KOPT-K1 (cell line): Measurements from ENCODE around the gene CTDSPL.

ENCODE experiments used
- H3K27ac ChIP-seq: fragments of 200-600 bp; sonication (generic); 2 replicates; pipeline ENCODE4 v1.5.1; 2016; ENCODE audit warnings: antibody characterized with exemption, mild to moderate bottlenecking, low read depth, low read length; ENCODE audit not compliant: poor library complexity, severe bottlenecking
- H3K36me3 ChIP-seq: fragments of 200-600 bp; sonication (generic); 2 replicates; pipeline ENCODE4 v1.5.1; 2017; ENCODE audit warnings: antibody characterized with exemption, mild to moderate bottlenecking, low read length, moderate library complexity; ENCODE audit not compliant: insufficient read depth
- H3K9me3 ChIP-seq: fragments of 200-600 bp; sonication (generic); 2 replicates; pipeline ENCODE4 v1.5.1; 2017; ENCODE audit warnings: antibody characterized with exemption, low read length, mild to moderate bottlenecking; ENCODE audit not compliant: insufficient read depth, poor library complexity, severe bottlenecking

Gene CTDSPL

GRCh38 chr3:37932505-37932904 lies 70.8 kb downstream of the CTDSPL start:
- H3K9me3 ChIP-seq = peaks cover 8% of the 10 kb centered on the region
- H3K36me3 ChIP-seq = no peaks in the 10 kb centered on the region
- no peak overlapping the region for H3K27ac ChIP-seq

DNA sequence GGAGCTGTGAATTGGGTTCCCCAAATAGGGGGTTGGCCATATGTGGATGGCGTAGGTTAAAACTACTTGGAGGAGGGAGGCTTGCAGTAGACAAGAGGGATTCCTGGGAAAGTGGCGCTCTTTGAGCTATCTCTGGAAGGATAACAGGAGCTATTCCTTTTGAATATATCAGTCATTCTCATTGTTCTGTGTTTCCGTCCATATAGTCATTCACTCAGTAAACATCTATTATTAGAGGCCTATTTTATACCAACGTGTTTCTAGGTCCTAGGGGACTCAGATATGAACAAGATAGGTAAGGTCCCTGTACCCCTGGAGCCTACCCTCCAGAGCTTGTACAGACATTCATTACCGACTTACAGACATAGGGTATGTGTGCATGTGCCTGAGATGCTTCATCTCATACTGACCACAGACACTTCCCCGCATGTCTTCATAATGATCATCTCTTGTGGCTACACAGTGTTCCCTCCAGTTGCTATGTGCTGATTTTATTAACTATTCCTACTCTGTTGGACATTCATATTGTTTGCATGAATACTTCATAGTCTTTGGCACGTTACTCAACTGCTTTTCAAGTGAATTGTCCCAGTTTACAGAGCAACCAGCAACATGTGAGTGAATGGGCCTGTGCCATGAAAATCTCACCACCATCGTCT lies 73.1 kb downstream of the CTDSPL start:
- H3K27ac ChIP-seq = no peak overlapping the region
- no peaks in the 10 kb centered on the region for H3K9me3 ChIP-seq
- no peaks in the 10 kb centered on the region for H3K36me3 ChIP-seq

DNA sequence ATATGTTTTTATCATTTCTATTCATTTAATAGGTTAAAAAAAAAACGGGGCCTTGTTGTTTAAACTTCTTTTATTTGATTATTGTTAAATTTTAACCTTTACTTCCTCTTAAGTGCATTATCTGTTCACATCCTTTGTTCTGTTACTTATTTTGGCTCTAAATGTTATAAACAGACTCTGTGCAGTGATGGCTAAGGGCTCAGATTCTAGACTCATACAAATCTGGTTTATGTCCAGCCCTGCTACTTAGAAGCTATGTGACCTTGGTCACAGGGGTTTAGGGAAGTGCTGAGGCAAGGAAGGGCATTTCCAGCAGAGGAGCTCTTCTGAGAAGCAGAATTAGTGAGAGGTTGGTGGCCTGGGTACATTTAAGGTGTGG lies 73.6 kb downstream of the CTDSPL start:
- H3K27ac ChIP-seq = no peak overlapping the region

DNA sequence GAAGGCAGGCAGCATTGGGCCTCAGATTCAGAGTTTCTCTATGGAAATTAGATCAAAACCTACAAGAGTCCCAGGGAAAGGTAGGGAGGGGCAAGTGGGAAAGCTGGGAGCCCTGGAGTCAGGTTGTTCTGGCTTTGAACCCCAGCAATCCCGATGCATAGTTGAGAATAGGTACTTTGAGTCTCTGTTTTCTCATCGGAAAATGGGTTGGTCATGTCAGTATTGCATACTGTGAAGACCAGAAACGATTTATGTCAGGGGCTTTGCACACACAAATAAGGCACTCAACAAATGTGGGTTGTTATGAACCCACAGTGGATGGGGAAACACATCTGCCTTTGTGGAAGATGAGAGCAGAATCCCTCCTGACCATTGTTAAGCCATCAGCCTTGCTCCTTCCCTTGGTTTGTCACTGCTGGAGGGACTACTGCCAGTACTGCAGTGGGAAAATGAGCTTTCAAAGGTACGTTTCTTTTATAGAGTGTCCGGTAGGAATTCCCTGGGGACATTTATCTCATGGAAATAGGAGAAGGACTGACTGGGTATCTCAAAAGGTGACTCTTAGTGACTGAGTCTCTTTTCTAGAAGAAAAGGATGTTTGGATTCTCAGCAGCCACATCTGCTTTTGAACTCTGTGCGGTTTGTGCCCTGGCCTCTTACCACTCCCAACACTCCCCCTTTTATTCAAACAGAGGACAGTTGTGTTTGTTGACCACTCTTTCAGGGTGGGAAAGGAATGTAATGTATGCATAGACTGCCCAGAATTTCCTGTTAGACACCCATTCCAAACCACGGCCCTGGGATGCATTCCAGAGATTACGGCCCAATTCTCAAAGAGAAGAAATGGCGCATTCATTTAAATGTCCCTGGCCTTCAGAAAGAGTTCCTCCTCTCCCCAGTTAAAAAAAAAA lies 74.3 kb downstream of the CTDSPL start:
- Histone ChIP-seq H3K27ac (no peak overlapping the region), H3K9me3 (no peaks in the 10 kb centered on the region), H3K36me3 (no peaks in the 10 kb centered on the region)

More for the DNA sequence above, 73.6 kb downstream of the CTDSPL start:
- no peaks in the 10 kb centered on the region for H3K36me3 ChIP-seq
- H3K9me3 ChIP-seq = no peaks in the 10 kb centered on the region

- no peaks in the 10 kb centered on the region for H3K36me3 ChIP-seq
- no peak overlapping the region for H3K27ac ChIP-seq
- H3K9me3 ChIP-seq = no peaks in the 10 kb centered on the region
Measured at GRCh38 chr3:37937156-37937555, 75.5 kb downstream of the CTDSPL start.

- Histone ChIP-seq H3K36me3 (no peaks in the 10 kb centered on the region), H3K27ac (no peak overlapping the region), H3K9me3 (no peaks in the 10 kb centered on the region)
Measured at GRCh38 chr3:37938011-37938410, 76.3 kb downstream of the CTDSPL start.

GRCh38 chr3:37940242-37940908 lies 78.7 kb downstream of the CTDSPL start:
- no peaks in the 10 kb centered on the region for H3K36me3 ChIP-seq
- H3K9me3 ChIP-seq = no peaks in the 10 kb centered on the region
- H3K27ac ChIP-seq = no peak overlapping the region

DNA sequence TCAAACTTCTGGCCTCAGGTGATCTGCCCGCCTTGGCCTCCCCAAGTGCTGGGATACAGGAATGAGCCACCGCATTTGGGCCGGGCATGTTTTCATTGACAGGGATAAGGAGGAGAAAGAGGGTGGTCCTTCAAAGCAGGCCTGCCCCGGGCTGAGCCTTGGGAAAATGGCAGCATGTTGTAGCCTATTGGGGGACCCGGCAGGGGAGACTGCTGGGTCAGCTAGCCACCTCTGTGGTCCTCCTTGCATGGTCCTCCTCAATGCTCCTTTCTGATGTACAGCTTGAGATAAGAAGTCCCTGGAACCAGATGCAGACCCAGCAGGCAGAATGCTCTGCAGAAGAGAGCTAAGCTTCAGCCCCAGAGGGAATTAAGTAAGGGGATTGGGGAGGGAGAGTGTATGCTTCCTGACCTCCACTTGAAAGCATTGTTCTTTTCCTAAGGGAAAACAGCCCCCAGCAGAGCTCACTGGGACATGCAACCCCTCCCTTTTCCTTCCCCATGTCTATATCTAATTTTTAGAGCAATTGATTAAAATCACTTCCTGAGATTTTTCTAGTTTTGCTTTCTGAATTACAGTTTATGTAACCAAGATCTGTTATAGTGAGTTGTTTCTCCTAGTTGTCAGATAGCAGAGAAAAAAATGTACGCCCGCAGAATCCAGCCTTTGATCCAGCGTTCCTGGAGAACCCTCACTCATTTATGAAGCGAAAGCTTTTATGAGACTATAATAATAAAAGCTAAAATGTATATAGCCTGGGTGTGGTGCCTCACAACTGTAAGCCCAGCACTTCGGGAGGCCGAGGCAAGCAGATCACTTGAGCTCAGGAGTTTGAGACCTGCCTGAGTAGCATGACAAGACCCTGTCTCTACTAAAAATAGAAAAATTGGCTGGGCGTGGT lies 80.2 kb downstream of the CTDSPL start:
- Histone ChIP-seq H3K36me3 (no peaks in the 10 kb centered on the region), H3K9me3 (no peaks in the 10 kb centered on the region), H3K27ac (no peak overlapping the region)

- Histone ChIP-seq H3K36me3 (no peaks in the 10 kb centered on the region), H3K27ac (no peak overlapping the region), H3K9me3 (no peaks in the 10 kb centered on the region)
Measured at GRCh38 chr3:37942646-37943045, 81.0 kb downstream of the CTDSPL start.

DNA sequence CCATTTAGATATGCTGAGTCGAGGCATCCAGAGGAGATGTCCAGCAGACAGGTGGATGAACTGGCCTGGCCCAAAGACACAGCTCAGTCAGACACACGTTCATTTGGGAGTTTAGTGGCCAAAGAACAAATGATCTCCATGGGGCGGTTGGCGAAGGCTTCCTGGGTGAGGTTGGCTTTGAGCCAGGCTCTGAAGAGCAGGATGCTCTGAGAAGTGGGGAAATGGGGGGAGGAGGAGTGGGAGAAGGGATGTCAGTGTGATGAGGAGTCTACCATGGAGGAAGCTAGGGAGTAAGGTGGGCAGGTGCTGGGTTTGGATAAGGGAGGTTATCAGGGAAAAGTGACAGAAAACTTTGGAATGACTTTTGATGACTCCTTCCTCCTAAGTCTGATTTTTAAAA lies 81.4 kb downstream of the CTDSPL start:
- Histone ChIP-seq H3K36me3 (no peaks in the 10 kb centered on the region), H3K27ac (no peak overlapping the region), H3K9me3 (no peaks in the 10 kb centered on the region)

DNA sequence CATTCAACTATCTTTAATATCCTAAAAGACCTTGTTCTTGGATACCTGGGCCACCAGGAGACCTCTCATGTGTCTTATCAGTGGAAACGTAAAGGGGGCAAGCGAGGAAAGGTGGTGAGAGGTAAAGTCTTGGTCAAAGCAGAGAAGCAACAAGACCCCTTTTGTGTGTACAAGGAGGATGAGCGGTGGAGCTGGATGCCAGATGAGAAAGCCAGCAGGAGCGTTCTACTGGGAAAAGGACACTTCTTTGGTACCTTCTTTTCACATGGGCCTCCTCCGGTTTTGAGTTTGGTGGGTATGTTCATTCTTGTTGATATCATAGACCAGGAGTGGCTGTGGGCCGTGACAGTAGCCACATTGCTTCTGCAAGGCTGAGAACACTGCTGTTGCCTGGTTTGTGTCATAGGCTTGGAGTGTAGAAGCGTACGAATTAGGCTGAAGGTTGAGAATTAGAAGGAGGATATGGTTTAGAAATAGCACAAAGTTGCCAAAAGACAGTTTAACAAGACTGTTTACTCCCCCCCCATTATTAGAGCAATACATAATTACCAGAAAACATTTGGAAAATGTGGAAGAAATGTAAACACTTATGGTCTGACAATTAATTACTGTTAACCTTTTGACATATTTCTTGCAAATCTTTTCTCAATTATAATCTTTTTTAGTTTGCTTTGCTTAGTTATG lies 82.1 kb downstream of the CTDSPL start:
- H3K9me3 ChIP-seq = no peaks in the 10 kb centered on the region
- no peaks in the 10 kb centered on the region for H3K36me3 ChIP-seq
- no peak overlapping the region for H3K27ac ChIP-seq

GRCh38 chr3:37944391-37944842 lies 82.7 kb downstream of the CTDSPL start:
- no peak overlapping the region for H3K27ac ChIP-seq
- no peaks in the 10 kb centered on the region for H3K36me3 ChIP-seq
- H3K9me3 ChIP-seq = no peaks in the 10 kb centered on the region

DNA sequence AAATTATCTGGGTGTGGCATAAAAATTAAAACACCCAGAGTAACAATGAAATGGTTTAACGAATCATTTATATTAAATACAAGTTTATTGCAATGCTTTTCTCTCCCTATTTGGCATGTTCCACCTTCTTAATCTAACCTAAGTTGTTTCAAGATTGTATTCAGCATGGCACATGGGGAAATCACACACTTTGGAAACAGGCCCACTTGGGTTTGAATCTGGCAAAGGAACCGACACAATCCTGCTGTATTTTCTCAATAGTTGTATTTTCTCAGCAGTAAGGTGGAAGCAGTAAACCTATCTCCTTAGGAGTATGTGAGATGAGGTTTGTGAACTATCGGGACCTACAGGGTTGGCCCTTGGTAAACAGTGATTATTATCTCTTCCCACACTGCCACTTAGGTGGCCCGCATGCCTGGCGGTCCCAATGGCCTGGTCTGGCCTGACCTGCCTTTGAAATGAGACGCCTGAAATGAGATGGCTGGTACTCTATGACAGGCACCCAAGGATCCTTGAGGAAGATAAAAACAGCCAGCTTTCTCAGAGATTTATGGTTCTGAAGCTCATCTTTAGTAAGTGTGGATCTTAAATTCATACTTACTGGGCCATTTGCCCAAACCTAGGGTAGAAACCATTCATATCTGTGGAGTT lies 83.6 kb downstream of the CTDSPL start:
- Histone ChIP-seq H3K9me3 (no peaks in the 10 kb centered on the region), H3K36me3 (0 out of 2 replicates have a peak, but pooled peaks cover 4% of the 10 kb centered on the region), H3K27ac (no peak overlapping the region)
